NCI-H1105 treated with DMSO at 0.1 percent for 48 hours (cell line): ENCODE results near the gene NKAIN2.
A peak's percentile ranks its signal among the peaks of the same experiment; 100 is the strongest.
"Not testable (repeated sequence)": the region's sequence is repeated elsewhere in the genome, so short reads cannot be mapped to it uniquely, and the experiment has no call there.

Experiments used
- DNase-seq: peaks from one replicate; lab custom pipeline; 2025; lab: John Stamatoyannopoulos, UW

NKAIN2 gene

GRCh38 chr6:124090491-124090890, 286.8 kb downstream of the NKAIN2 start:
- DNase-seq = peak; percentile 51

- DNase-seq = no peak
Measured at GRCh38 chr6:124099520-124099919, 295.9 kb downstream of the NKAIN2 start.

GRCh38 chr6:124110514-124110913, 306.8 kb downstream of the NKAIN2 start:
- no peak for DNase-seq

- peak; percentile 57 for DNase-seq
Measured at GRCh38 chr6:124119596-124119995, 315.9 kb downstream of the NKAIN2 start.

- no peak for DNase-seq
Measured at GRCh38 chr6:124123617-124124209, 320.0 kb downstream of the NKAIN2 start.

GRCh38 chr6:124131259-124131658, 327.6 kb downstream of the NKAIN2 start:
- no peak for DNase-seq

GRCh38 chr6:124131779-124132178, 328.1 kb downstream of the NKAIN2 start:
- no peak for DNase-seq

GRCh38 chr6:124132256-124132655, 328.6 kb downstream of the NKAIN2 start:
- peak; percentile 42 for DNase-seq

- no peak for DNase-seq
Measured at GRCh38 chr6:124142852-124143251, 339.2 kb downstream of the NKAIN2 start.

- DNase-seq = no peak
Measured at GRCh38 chr6:124143435-124143834, 339.8 kb downstream of the NKAIN2 start.

- no peak for DNase-seq
Measured at GRCh38 chr6:124147621-124148020, 344.0 kb downstream of the NKAIN2 start.

- DNase-seq = no peak
Measured at GRCh38 chr6:124148236-124148957, 344.7 kb downstream of the NKAIN2 start.

GRCh38 chr6:124149646-124150045, 346.0 kb downstream of the NKAIN2 start:
- no peak for DNase-seq

GRCh38 chr6:124158024-124158423, 354.4 kb downstream of the NKAIN2 start:
- no peak for DNase-seq

- DNase-seq = no peak
Measured at GRCh38 chr6:124163676-124164075, 360.0 kb downstream of the NKAIN2 start.

GRCh38 chr6:124164343-124164742, 360.7 kb downstream of the NKAIN2 start:
- DNase-seq = no peak

- DNase-seq = not testable (repeated sequence)
Measured at GRCh38 chr6:124167249-124167648, 363.6 kb downstream of the NKAIN2 start.

- DNase-seq = no peak
Measured at GRCh38 chr6:124190256-124190655, 386.6 kb downstream of the NKAIN2 start.

GRCh38 chr6:124193132-124193531, 389.5 kb downstream of the NKAIN2 start:
- no peak for DNase-seq

GRCh38 chr6:124197148-124197547, 393.5 kb downstream of the NKAIN2 start:
- no peak for DNase-seq

GRCh38 chr6:124199286-124199685, 395.6 kb downstream of the NKAIN2 start:
- no peak for DNase-seq

- peak; percentile 77 for DNase-seq
Measured at GRCh38 chr6:124200661-124201060, 397.0 kb downstream of the NKAIN2 start.

- no peak for DNase-seq
Measured at GRCh38 chr6:124203101-124203811, 399.6 kb downstream of the NKAIN2 start.
